ENCODE measurements around the gene AFF1. TPM values are rescaled to one million over a fixed set of nuclear protein-coding genes. Genes with fewer than 3 reads are reported as not detected.

Gene AFF1
- total RNA-seq, 1 experiment from 2014 or later, result 37.7 TPM

- Mint-ChIP-seq H3K4me3 (ENCODE audit: low read depth, unreplicated experiment) (no peak overlapping the region), H3K9me3 (ENCODE audit: low read depth, unreplicated experiment) (no peaks in the 10 kb centered on the region), H3K4me1 (ENCODE audit: low read depth, unreplicated experiment) (peaks cover 40% of the 10 kb centered on the region), H3K27me3 (ENCODE audit: unreplicated experiment) (no peaks in the 10 kb centered on the region), H3K36me3 (ENCODE audit: insufficient read depth, unreplicated experiment) (peaks cover 7% of the 10 kb centered on the region), H3K27ac (ENCODE audit: unreplicated experiment) (no peak overlapping the region)
- DNase-seq, result no peak
- intact Hi-C loops (cut with micrococcal nuclease; ENCODE audit: unreplicated experiment), result loop anchor here (5.0 kb wide), 1 partner anchor 48 kb away; no protein-coding TSS in a partner anchor
- CTCF ChIA-PET, result no interaction called here
- BruUV-seq (replicated peaks), result no TSS peak
- no peak for TF ChIP-seq CTCF (IDR thresholded peaks at IDR 0.05; ENCODE audit: unreplicated experiment)
Measured at GRCh38 chr4:87055311-87055710, 120.5 kb downstream of the AFF1 start.

GRCh38 chr4:87056881-87057280, 122.1 kb downstream of the AFF1 start:
- Mint-ChIP-seq H3K36me3 (ENCODE audit: insufficient read depth, unreplicated experiment) (no peaks in the 10 kb centered on the region), H3K9me3 (ENCODE audit: low read depth, unreplicated experiment) (no peaks in the 10 kb centered on the region), H3K27me3 (ENCODE audit: unreplicated experiment) (no peaks in the 10 kb centered on the region), H3K27ac (ENCODE audit: unreplicated experiment) (no peak overlapping the region), H3K4me1 (ENCODE audit: low read depth, unreplicated experiment) (peaks cover 40% of the 10 kb centered on the region), H3K4me3 (ENCODE audit: low read depth, unreplicated experiment) (no peak overlapping the region)
- no peak for DNase-seq
- CTCF ChIA-PET, result interaction anchor here (0.5 kb wide), 1 partner anchor 377 kb away, joined by 7 read pairs; no protein-coding TSS in a partner anchor
- no TSS peak for BruUV-seq (replicated peaks)
- intact Hi-C loops (cut with micrococcal nuclease; ENCODE audit: unreplicated experiment), result loop anchor here (5.0 kb wide), 1 partner anchor 50 kb away; no protein-coding TSS in a partner anchor
- TF ChIP-seq CTCF (IDR thresholded peaks at IDR 0.05; ENCODE audit: unreplicated experiment), result no peak

GRCh38 chr4:87057835-87058355, 123.1 kb downstream of the AFF1 start:
- no peak for DNase-seq
- Mint-ChIP-seq H3K4me1 (ENCODE audit: low read depth, unreplicated experiment) (peaks cover 35% of the 10 kb centered on the region), H3K27me3 (ENCODE audit: unreplicated experiment) (no peaks in the 10 kb centered on the region), H3K36me3 (ENCODE audit: insufficient read depth, unreplicated experiment) (no peaks in the 10 kb centered on the region), H3K4me3 (ENCODE audit: low read depth, unreplicated experiment) (no peak overlapping the region), H3K9me3 (ENCODE audit: low read depth, unreplicated experiment) (no peaks in the 10 kb centered on the region), H3K27ac (ENCODE audit: unreplicated experiment) (no peak overlapping the region)
- no peak for TF ChIP-seq CTCF (IDR thresholded peaks at IDR 0.05; ENCODE audit: unreplicated experiment)
- BruUV-seq (replicated peaks), result no TSS peak
- CTCF ChIA-PET, result no interaction called here
- intact Hi-C loops (cut with micrococcal nuclease; ENCODE audit: unreplicated experiment), result loop anchor here (5.0 kb wide), 1 partner anchor 51 kb away; no protein-coding TSS in a partner anchor

- intact Hi-C loops (cut with micrococcal nuclease; ENCODE audit: unreplicated experiment), result loop anchor here (5.0 kb wide), 1 partner anchor 51 kb away; no protein-coding TSS in a partner anchor
- CTCF ChIA-PET, result no interaction called here
- Mint-ChIP-seq H3K36me3 (ENCODE audit: insufficient read depth, unreplicated experiment) (no peaks in the 10 kb centered on the region), H3K27me3 (ENCODE audit: unreplicated experiment) (no peaks in the 10 kb centered on the region), H3K4me1 (ENCODE audit: low read depth, unreplicated experiment) (peaks cover 30% of the 10 kb centered on the region), H3K9me3 (ENCODE audit: low read depth, unreplicated experiment) (no peaks in the 10 kb centered on the region), H3K4me3 (ENCODE audit: low read depth, unreplicated experiment) (no peak overlapping the region), H3K27ac (ENCODE audit: unreplicated experiment) (peak overlapping the region; percentile 11)
- DNase-seq, result peak; percentile 22
- no peak for TF ChIP-seq CTCF (IDR thresholded peaks at IDR 0.05; ENCODE audit: unreplicated experiment)
- no TSS peak for BruUV-seq (replicated peaks)
Measured at GRCh38 chr4:87058356-87059073, 123.7 kb downstream of the AFF1 start.
